C1 segment of cervical spinal cord (tissue), 14 donors: ENCODE measurements around the gene OPTC.

ENCODE experiments used
- DNase-seq, 14 donors: peaks; one replicate each; lab custom pipeline; 2025; lab: John Stamatoyannopoulos, UW

Gene OPTC

GRCh38 chr1:203534012-203534411 lies 40.1 kb downstream of the OPTC start:
- DNase-seq, result no peak

DNA sequence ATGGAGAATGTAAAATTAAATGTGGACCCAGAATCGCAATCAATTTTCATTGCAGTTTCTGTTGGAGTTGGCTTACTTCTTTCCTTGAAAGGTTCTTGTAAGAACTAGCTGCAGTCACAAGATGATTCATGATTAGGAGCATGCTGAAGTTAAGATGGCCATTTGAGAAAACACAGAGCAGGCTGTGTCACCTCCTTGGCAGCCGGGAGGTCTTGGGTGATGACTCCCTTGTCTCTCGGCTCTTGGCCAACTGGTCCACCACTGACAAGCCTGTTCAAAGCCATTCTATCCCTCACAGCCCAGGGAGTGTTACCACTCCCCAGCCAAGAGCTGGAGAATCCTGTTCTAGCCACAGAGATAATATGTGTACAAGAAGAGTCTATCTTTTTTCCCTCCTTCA lies 40.6 kb downstream of the OPTC start:
- peak in 1 of 14 donors; percentile 64 for DNase-seq

- no peak for DNase-seq
Observed at GRCh38 chr1:203536575-203536974, 42.6 kb downstream of the OPTC start.

DNA sequence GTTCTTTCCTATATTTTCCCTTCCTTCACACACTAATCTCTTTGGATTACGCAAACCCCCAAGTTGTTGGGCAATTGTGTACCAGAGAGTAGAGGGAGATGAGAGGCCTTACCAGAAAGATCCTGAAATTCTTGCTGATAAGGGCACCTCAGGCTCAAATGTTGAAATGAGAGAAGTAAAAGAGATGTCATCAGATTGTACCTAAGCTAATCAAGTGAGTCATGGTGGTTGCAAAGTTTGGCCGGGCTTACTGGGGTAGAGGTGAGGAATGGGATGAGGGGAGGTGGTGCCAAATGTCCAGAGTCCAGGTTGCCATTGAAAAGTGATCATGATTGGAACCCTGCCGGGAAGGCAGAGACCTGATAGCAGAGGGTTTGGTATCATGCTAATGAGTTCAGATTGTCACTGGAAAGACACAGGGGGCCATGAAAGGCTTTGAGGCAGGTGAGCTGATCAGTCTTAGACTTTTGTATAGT lies 43.1 kb downstream of the OPTC start:
- DNase-seq, result no peak

- no peak for DNase-seq
Observed at GRCh38 chr1:203537806-203538464, 44.0 kb downstream of the OPTC start.

GRCh38 chr1:203538726-203539125 lies 44.8 kb downstream of the OPTC start:
- DNase-seq, result no peak

DNA sequence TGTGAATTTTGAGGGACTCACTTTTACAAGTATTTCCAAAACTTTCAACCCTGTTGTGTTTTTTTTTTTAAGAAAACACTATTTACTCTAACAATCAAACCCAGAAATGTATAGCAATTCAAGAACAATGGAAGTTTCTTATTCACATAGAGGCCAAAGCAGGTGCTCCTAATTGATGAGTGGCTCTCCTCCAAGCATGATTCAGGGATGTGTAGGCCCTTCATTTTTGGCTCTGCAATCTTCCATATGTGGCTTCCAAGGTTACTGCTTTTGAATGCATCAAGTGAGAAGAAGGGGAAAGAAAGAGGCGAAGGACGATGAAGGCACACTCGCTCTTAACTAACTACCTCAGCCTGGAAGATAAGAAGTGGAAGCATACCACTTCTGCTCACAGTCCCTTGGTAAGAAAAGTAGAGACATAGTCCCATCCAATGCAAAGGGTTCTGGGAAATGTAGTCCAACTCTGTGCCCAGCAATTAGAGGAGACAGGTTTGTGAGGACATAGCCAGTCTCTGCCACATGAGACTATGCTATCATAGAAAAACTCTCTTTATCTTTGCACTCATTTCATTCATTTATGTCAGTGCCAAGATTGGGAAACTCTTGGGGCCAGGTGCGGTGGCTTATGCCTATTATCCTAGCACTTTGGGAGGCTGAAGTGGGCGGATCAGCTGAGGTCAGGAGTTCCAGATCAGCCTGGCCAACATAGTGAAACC lies 46.0 kb downstream of the OPTC start:
- DNase-seq, result no peak

- no peak for DNase-seq
Observed at GRCh38 chr1:203544485-203544884, 50.5 kb downstream of the OPTC start.

- DNase-seq, result peak in 3 of 14 donors; percentile 19 to 26 (median 22)
Observed at GRCh38 chr1:203544978-203545816, 51.2 kb downstream of the OPTC start.

GRCh38 chr1:203546274-203546673 lies 52.3 kb downstream of the OPTC start:
- DNase-seq, result no peak

DNA sequence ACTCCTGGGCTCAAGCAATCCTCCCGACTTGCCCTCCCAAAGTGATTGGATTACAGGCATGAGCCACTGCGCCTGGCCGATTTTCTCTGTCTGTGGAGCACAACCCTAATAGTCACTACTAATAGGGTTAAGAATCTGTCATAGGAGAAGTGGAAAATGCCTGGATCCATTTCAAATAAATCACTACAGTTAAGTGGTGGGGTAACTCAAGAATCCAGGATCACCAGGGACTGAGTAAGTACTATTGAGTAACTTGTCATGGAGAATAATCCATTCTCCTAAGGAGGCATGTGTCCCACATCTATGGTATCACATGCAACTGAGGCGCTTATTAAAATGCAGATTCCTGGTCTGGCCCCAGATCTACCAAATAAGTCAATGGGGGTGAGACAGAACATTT lies 53.2 kb downstream of the OPTC start:
- DNase-seq, result no peak

DNA sequence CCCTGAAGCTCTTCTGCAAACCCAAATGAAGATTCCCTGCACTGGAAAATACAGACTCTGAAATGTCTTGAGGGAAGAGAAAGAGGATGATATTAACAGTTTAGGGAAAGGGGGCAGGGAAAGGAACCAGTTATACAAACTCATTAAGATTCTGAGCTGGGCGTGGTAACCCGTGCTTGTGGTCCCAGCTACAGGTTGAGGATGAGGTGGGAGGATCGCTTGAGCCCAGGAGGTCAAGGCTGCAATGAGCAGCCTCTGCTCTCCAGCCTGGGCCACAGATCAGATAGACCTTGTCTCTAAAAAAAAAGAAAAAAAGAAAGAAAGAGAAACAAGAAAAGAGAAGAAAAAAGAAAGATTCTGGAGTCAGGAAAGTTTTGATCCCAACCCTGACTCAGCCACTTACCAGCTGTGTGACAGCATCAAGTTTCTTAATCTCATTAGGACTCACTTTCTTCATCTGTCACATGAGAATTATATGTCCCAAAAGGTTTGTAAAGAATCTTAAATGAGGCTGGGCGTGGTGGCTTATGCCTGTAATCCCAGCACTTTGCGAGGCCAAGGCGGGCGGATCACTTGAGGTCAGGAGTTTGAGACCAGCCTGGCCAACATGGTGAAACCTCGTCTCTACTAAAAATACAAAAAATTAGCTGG lies 53.9 kb downstream of the OPTC start:
- no peak for DNase-seq

DNA sequence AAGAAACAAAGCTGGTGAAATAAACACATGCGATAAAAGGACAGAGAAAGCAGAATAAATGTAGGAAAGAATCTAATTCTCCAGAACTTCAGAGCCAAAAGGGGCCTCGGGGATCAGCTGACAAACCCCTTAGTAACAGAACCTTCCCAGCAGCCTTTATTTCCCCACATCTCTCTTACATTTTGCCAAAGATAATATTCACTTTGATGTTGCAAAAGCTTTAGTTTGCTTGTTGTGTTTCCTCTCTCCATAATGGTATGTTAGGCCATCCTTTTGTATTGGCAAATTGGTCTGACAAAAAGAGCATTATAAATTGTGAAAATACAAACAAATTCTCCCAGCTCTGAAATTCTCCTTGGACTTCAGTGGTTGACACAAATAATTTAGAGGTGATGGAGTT lies 54.9 kb downstream of the OPTC start:
- DNase-seq, result no peak

DNA sequence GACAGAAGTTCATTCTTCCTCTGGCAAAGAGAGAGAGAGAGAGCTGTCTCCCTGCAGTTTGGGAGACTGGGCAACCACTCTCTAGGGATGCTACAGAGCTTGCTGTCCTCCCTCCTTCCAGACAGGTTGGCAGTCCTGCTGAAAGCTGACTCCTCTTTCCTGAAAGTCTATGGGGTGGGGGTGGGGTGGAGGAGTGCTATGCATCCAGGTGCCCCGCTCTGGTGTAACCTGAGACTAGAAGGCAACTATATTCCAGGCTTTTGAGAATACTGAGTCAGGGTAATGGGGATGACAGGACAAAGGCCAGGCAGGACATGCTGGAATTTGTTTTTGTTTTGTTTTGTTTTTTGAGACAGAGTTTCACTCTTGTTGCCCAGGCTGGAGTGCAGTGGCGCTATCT lies 55.4 kb downstream of the OPTC start:
- DNase-seq, result no peak

- DNase-seq, result no peak
Observed at GRCh38 chr1:203550846-203551245, 56.9 kb downstream of the OPTC start.

- no peak for DNase-seq
Observed at GRCh38 chr1:203551550-203551949, 57.6 kb downstream of the OPTC start.

- no peak for DNase-seq
Observed at GRCh38 chr1:203553496-203553895, 59.5 kb downstream of the OPTC start.

GRCh38 chr1:203554071-203554470 lies 60.1 kb downstream of the OPTC start:
- DNase-seq, result no peak

DNA sequence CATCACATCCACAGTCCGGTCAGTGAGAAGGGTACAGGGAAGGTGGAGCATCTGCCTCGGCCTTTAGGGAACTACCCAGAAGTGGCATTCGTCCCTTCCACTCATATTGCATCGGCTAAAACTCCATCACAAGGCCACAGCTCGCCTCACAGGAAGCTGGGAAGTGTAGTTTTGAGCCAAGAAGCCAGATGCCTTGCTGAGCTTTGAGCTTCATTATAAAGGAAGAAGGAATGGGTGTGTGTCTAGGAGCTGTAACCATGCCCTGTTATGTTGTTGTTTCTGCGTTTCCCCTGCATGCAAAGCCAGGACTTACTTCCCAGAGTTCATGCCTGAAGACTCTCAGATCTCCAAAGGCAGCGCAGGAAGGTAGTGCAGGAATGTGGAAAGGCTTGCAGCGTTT lies 61.1 kb downstream of the OPTC start:
- DNase-seq, result no peak

DNA sequence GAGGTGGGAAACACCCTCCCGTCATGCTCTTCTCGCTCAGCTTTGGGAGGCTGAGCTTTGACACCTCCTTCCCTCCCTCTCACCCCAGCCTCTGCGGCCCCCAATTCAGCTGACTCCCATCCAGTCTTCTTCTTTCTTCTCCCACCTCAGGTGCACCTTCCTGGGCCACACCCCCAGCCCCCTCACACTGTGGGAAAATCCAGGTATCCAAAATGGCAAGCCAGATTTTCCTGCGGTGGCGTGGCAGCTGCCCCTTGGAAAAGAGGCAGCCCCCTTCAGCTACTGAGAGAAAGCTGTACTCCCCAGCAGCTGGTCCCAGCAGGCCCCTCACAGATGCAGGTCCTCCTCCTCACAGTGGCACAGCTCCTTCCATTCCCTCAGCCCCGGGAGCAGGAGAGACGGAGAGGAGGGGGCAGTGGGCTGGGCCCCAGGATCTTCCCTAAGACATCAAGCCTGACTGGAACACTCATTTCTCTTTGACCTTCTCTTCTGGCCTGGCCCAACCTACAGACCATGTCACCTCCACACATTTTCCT lies 61.6 kb downstream of the OPTC start:
- DNase-seq, result no peak

DNA sequence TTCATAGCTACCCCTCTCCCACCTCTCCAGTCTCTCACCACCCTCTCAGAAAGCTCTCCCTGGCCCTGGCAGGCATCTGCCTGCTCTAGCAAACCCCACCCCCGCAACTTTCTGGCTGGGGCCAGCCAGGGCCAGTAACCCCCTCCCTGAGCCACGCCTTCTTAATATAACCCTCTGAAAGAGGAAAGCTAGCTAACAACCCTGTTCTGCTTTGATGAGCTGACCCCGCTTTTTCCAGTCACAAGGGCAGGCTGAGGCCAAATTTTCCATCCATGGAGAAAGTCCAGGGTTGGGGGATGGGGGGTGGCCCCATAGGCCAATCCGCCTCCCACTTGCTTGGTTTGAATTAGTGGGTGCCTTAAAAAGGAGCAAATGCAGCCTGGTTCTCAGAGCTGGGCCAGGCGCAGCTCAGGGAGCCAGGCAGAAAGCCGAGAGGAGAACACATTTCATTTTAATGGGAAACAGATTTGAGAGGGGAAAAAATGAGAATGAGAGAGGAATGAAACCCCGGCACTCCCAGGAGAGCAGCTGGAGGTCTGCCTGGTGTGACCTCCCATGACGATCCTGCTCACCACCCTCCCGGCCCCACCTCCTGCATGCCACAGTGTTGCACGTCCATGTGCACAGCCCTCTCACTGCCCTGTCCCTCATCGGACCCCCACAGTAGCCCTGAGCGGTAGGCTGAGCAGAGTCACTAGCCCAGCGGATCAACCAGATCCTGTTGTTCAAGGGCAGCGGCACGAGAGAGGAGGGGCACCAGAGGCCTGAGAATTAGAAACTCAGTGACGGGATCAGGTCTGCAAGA lies 62.3 kb downstream of the OPTC start:
- DNase-seq, result peak in 1 of 14 donors; percentile 27
